DOHH2 (cell line): ENCODE data around the gene COX11.

ENCODE experiments used
- CTCF ChIP-seq: fragments of 200-600 bp; sonication (generic); IDR thresholded peaks from one replicate; pipeline ENCODE4 v1.5.1; 2014; ENCODE audit warnings: antibody characterized with exemption, mild to moderate bottlenecking, low read depth, low read length; ENCODE audit not compliant: poor library complexity, severe bottlenecking
- EZH2phosphoT487 ChIP-seq: fragments of 200-600 bp; sonication (generic); IDR thresholded peaks from 2 replicates; pipeline ENCODE4 v1.6.1; 2017; ENCODE audit warnings: borderline replicate concordance, mild to moderate bottlenecking, antibody characterized with exemption, low read length, moderate library complexity, mixed read lengths

- TF ChIP-seq CTCF (no peak), EZH2phosphoT487 (no peak)
Measured at GRCh38 chr17:54983260-54983659, 14.8 kb upstream of the COX11 start.
